Inferior parietal cortex (tissue), 1 donor: ENCODE results near the gene CLDN4.
"Not testable (repeated sequence)": the region's sequence is repeated elsewhere in the genome, so short reads cannot be mapped to it uniquely, and the experiment has no call there.

ENCODE experiments used
- DNase-seq: peaks from one replicate; pipeline ENCODE4 v3.0.0-alpha.2; 2016; ENCODE audit errors: extremely low spot score

Gene CLDN4

GRCh38 chr7:73830681-73831583 is at the start of gene CLDN4:
Gene CLDN4 (plus strand): TSS chr7:73830996. CDS start chr7:73831202, 206 bp downstream.
- DNase-seq, result no peak

- DNase-seq, result no peak
These were observed 44.2 kb upstream of the CLDN4 start for GRCh38 chr7:73786588-73786987.

GRCh38 chr7:73787786-73788048 is 43.1 kb upstream of the CLDN4 start:
- DNase-seq, result not testable (repeated sequence)

GRCh38 chr7:73789051-73789450 is 41.7 kb upstream of the CLDN4 start:
- DNase-seq, result no peak

- not testable (repeated sequence) for DNase-seq
These were observed 39.6 kb upstream of the CLDN4 start for GRCh38 chr7:73791170-73791690.

GRCh38 chr7:73795188-73795587 is 35.6 kb upstream of the CLDN4 start:
- not testable (repeated sequence) for DNase-seq

GRCh38 chr7:73796656-73797055 is 34.1 kb upstream of the CLDN4 start:
- not testable (repeated sequence) for DNase-seq

GRCh38 chr7:73797176-73797575 is 33.6 kb upstream of the CLDN4 start:
- not testable (repeated sequence) for DNase-seq

- DNase-seq, result no peak
These were observed 31.3 kb upstream of the CLDN4 start for GRCh38 chr7:73799282-73800141.

GRCh38 chr7:73801577-73801976 is 29.2 kb upstream of the CLDN4 start:
- no peak for DNase-seq

GRCh38 chr7:73802459-73802858 is 28.3 kb upstream of the CLDN4 start:
- DNase-seq, result no peak

GRCh38 chr7:73809467-73809951 is 21.3 kb upstream of the CLDN4 start:
- no peak for DNase-seq

GRCh38 chr7:73810998-73811360 is 19.8 kb upstream of the CLDN4 start:
- DNase-seq, result no peak

GRCh38 chr7:73811760-73812168 is 19.0 kb upstream of the CLDN4 start:
- no peak for DNase-seq

GRCh38 chr7:73812996-73813395 is 17.8 kb upstream of the CLDN4 start:
- DNase-seq, result no peak

- DNase-seq, result no peak
These were observed 15.4 kb upstream of the CLDN4 start for GRCh38 chr7:73815436-73815835.

GRCh38 chr7:73817121-73817520 is 13.7 kb upstream of the CLDN4 start:
- no peak for DNase-seq

GRCh38 chr7:73820013-73820412 is 10.8 kb upstream of the CLDN4 start:
- DNase-seq, result no peak

- DNase-seq, result not testable (repeated sequence)
These were observed 9.1 kb upstream of the CLDN4 start for GRCh38 chr7:73821597-73822285.

GRCh38 chr7:73822319-73823173 is 8.2 kb upstream of the CLDN4 start:
- no peak for DNase-seq

- no peak for DNase-seq
These were observed 7.5 kb upstream of the CLDN4 start for GRCh38 chr7:73823257-73823656.
